KOPT-K1 (cell line): ENCODE data around the gene MED22.
A peak's percentile ranks its signal among the peaks of the same experiment; 100 is the strongest.

Experiments
- H3K27ac ChIP-seq: fragments of 200-600 bp; sonication (generic); 2 replicates; pipeline ENCODE4 v1.5.1; 2016; ENCODE audit warnings: antibody characterized with exemption, mild to moderate bottlenecking, low read depth, low read length; ENCODE audit not compliant: poor library complexity, severe bottlenecking
- H3K36me3 ChIP-seq: fragments of 200-600 bp; sonication (generic); 2 replicates; pipeline ENCODE4 v1.5.1; 2017; ENCODE audit warnings: antibody characterized with exemption, mild to moderate bottlenecking, low read length, moderate library complexity; ENCODE audit not compliant: insufficient read depth
- H3K9me3 ChIP-seq: fragments of 200-600 bp; sonication (generic); 2 replicates; pipeline ENCODE4 v1.5.1; 2017; ENCODE audit warnings: antibody characterized with exemption, low read length, mild to moderate bottlenecking; ENCODE audit not compliant: insufficient read depth, poor library complexity, severe bottlenecking

Gene MED22

GRCh38 chr9:133369422-133369821 is 21.5 kb upstream of the MED22 start:
- H3K27ac ChIP-seq, result peak overlapping the region; percentile 92
- H3K36me3 ChIP-seq, result peaks cover 78% of the 10 kb centered on the region
- no peaks in the 10 kb centered on the region for H3K9me3 ChIP-seq

- peaks cover 86% of the 10 kb centered on the region for H3K36me3 ChIP-seq
- no peak overlapping the region for H3K27ac ChIP-seq
- no peaks in the 10 kb centered on the region for H3K9me3 ChIP-seq
Measured at GRCh38 chr9:133368249-133368881, 20.4 kb upstream of the MED22 start.

GRCh38 chr9:133367778-133368177 is 19.8 kb upstream of the MED22 start:
- H3K27ac ChIP-seq, result no peak overlapping the region
- H3K36me3 ChIP-seq, result peaks cover 86% of the 10 kb centered on the region
- H3K9me3 ChIP-seq, result no peaks in the 10 kb centered on the region

- no peak overlapping the region for H3K27ac ChIP-seq
- H3K9me3 ChIP-seq, result no peaks in the 10 kb centered on the region
- peaks cover 86% of the 10 kb centered on the region for H3K36me3 ChIP-seq
Measured at GRCh38 chr9:133367221-133367620, 19.3 kb upstream of the MED22 start.

- peaks cover 91% of the 10 kb centered on the region for H3K36me3 ChIP-seq
- H3K27ac ChIP-seq, result no peak overlapping the region
- no peaks in the 10 kb centered on the region for H3K9me3 ChIP-seq
Measured at GRCh38 chr9:133366435-133366834, 18.5 kb upstream of the MED22 start.

GRCh38 chr9:133362359-133363044 is 14.6 kb upstream of the MED22 start:
- H3K9me3 ChIP-seq, result no peaks in the 10 kb centered on the region
- H3K36me3 ChIP-seq, result peaks cover 95% of the 10 kb centered on the region
- no peak overlapping the region for H3K27ac ChIP-seq

- Histone ChIP-seq H3K36me3 (peaks cover 86% of the 10 kb centered on the region), H3K9me3 (no peaks in the 10 kb centered on the region), H3K27ac (no peak overlapping the region)
Measured at GRCh38 chr9:133361507-133362092, 13.7 kb upstream of the MED22 start.

- no peaks in the 10 kb centered on the region for H3K9me3 ChIP-seq
Measured at GRCh38 chr9:133360400-133361393, 12.8 kb upstream of the MED22 start.

GRCh38 chr9:133359399-133360175 is 11.7 kb upstream of the MED22 start:
- Histone ChIP-seq H3K9me3 (no peaks in the 10 kb centered on the region), H3K27ac (no peak overlapping the region), H3K36me3 (peaks cover 66% of the 10 kb centered on the region)

More at GRCh38 chr9:133360400-133361393, 12.8 kb upstream of the MED22 start:
- peaks cover 77% of the 10 kb centered on the region for H3K36me3 ChIP-seq
- H3K27ac ChIP-seq, result no peak overlapping the region

GRCh38 chr9:133357656-133358055 is 9.7 kb upstream of the MED22 start:
- Histone ChIP-seq H3K27ac (peak overlapping the region; percentile 69), H3K36me3 (peaks cover 64% of the 10 kb centered on the region), H3K9me3 (no peaks in the 10 kb centered on the region)

- H3K9me3 ChIP-seq, result no peaks in the 10 kb centered on the region
- peak within 1 kb of the TSS; percentile 69 for H3K27ac ChIP-seq
- peaks cover 64% of the 10 kb centered on the region for H3K36me3 ChIP-seq
Measured at GRCh38 chr9:133356391-133357091, 8.6 kb upstream of the MED22 start, which contains the start of the genes SURF1 and SURF2. Gene SURF1, minus strand, starts transcription at chr9:133356487. Its CDS starts 34 bp downstream, at chr9:133356453. Gene SURF2, plus strand, starts transcription at chr9:133356550. Its CDS starts 43 bp downstream, at chr9:133356593.

GRCh38 chr9:133355881-133356357 is 8.0 kb upstream of the MED22 start:
- Histone ChIP-seq H3K27ac (peak overlapping the region; percentile 69), H3K36me3 (peaks cover 64% of the 10 kb centered on the region), H3K9me3 (no peaks in the 10 kb centered on the region)

- Histone ChIP-seq H3K27ac (no peak overlapping the region), H3K36me3 (peaks cover 64% of the 10 kb centered on the region), H3K9me3 (no peaks in the 10 kb centered on the region)
Measured at GRCh38 chr9:133354766-133355165, 6.8 kb upstream of the MED22 start.
